Measurements from ENCODE around the gene LRRC56. TPM values are rescaled to one million over a fixed set of nuclear protein-coding genes. Genes with fewer than 3 reads are reported as not detected.
A peak's percentile ranks its signal among the peaks of the same experiment; 100 is the strongest.

The LRRC56 gene
- total and polyA plus RNA-seq, 2 experiments from 2014 or later = 0.86 to 1.3 TPM

DNA sequence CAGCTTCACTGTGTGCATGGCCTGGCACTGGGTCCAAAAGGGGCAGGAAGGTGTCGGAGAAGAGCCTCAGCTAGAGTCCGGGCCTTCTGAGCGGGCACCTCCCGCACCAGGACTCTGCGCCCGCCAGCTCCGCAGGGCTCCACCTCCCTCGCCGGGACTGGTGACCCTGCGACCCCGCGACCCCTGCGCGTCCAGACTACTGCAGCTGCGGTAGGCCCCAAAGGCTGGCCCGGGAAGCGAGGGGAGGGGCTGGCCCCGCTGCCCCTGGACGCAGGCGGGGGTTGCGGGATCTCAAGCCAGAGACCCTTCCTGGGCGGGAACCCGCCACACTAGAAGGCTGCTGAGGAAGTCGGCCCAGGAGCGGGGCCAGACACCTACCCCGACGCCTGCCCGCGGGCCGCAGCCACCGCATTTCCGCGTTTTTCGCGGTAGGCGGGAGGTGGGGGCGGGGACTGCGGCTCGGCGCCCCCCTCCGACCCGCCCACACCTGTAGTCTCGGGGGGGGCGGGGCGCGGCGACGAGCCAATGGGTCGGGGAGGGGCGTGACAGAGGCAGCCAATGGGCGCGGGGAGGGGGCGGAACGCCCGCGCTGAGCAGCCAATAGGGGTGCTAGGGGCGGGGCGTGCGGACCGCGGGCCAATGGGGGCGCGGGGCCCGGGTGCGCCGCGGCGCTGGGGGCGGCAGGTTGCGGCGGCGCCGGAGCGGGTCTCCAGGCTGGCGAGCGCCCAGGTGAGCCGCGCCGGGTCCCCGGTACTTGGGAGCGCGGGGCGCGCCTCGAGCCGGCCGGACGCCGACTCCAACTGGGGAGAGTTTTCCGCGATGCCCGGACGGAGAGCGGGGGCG, 23.2 kb downstream of the LRRC56 start, which contains the start of the genes LMNTD2 and RASSF7:
Gene LMNTD2, minus strand, starts transcription at position 434 of the 843 bp plus-strand sequence. Its CDS starts 22 bp downstream, at position 412.
Gene RASSF7, plus strand, starts transcription at position 666 of the 843 bp plus-strand sequence. CDS start 799 bp downstream, outside the sequence.
- Histone ChIP-seq H3K27me3 (replicated peaks; ENCODE audit: insufficient read depth) (peaks cover 12% of the 10 kb centered on the region; the same call in 1 of the 2 replicates), H2AFZ (peak within 1 kb of the TSS; percentile 81), H3K4me3 (peak within 1 kb of the TSS; percentile 79), H3K4me2 (ENCODE audit: unreplicated experiment) (peak within 1 kb of the TSS; percentile 77), H3K9ac (peak within 1 kb of the TSS; percentile 52), H3K9me3 (ENCODE audit: low read depth) (no peaks in the 10 kb centered on the region), H3K27ac (no peak within 1 kb of the TSS), H3K4me1 (ENCODE audit: insufficient read depth) (no peaks in the 10 kb centered on the region), H3K36me3 (ENCODE audit: low read depth) (no peaks in the 10 kb centered on the region), H3K79me2 (ENCODE audit: insufficient read depth) (no peaks in the 10 kb centered on the region), H3K9me2 (ENCODE audit: insufficient read depth) (no peaks in the 10 kb centered on the region), H4K20me1 (ENCODE audit: insufficient read depth) (no peaks in the 10 kb centered on the region), H3F3A (ENCODE audit: insufficient read depth) (no peaks in the 10 kb centered on the region)
- TF ChIP-seq EZH2 (IDR thresholded peaks at IDR 0.05; ENCODE audit: insufficient read depth, poor library complexity, severe bottlenecking) (no peak), EZH2phosphoT487 (IDR thresholded peaks at IDR 0.05; ENCODE audit: insufficient read depth, low read depth) (no peak)
- 3 to 6% methylated on average over 31 to 65 of the region's 95 CpGs for WGBS, 2 experiments (ENCODE audit: low coverage in 1 of 2, low lambda C conversion rate in 2 of 2, missing lambda C conversion rate in 2 of 2)
- peak; percentile 89 for DNase-seq
- in situ Hi-C loops (cut with MboI) = no loop called here

DNA sequence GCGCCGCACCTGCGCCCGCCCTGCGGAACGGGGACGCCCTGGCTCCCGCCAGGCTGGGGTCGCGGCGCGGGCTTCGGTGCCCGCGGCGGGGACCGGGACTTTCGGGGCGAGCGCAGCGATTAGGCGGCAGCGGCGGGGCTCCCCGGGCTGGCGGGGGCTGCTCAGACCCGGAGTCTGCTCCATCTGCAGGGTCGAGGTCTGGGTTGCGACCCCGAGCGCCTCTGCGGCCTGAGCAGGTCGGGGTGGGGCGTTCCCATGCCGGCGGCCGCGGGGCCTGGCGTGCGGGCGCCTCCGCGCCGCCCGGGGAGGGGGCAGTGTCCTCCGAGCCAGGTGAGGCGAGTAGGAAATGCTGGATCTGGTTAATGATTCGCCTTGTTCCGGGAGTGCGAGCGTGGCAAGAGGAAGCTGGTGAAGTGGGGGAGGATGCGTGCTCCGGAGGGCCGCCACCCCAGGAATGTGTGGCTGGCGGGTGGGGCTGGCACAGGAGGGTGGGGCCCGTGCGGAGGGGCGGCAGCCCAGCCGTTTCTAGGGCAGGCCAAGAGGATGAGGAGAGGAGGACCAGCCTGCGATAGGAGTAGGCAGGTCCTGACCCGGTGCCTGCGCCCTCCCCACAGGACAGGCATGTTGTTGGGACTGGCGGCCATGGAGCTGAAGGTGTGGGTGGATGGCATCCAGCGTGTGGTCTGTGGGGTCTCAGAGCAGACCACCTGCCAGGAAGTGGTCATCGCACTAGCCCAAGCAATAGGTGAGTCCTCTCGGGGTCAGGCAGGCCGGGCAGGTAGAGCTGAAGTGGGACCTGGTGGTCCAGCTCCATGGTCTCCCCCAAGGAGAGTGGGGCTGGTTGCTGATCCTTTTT, 24.0 kb downstream of the LRRC56 start:
- in situ Hi-C loops (cut with MboI) = no loop called here
- Histone ChIP-seq H3K36me3 (ENCODE audit: low read depth) (peaks cover under 1% of the 10 kb centered on the region; the same call in 1 of the 2 replicates), H3K4me2 (ENCODE audit: unreplicated experiment) (peak overlapping the region; percentile 77), H2AFZ (peak overlapping the region; percentile 81), H3K9me3 (ENCODE audit: low read depth) (no peaks in the 10 kb centered on the region), H3K27me3 (replicated peaks; ENCODE audit: insufficient read depth) (peaks cover 9% of the 10 kb centered on the region; the same call in 1 of the 2 replicates), H3K9ac (peak overlapping the region; percentile 52), H3F3A (ENCODE audit: insufficient read depth) (no peaks in the 10 kb centered on the region), H4K20me1 (ENCODE audit: insufficient read depth) (no peaks in the 10 kb centered on the region), H3K79me2 (ENCODE audit: insufficient read depth) (peaks cover 7% of the 10 kb centered on the region), H3K4me1 (ENCODE audit: insufficient read depth) (peaks cover 1% of the 10 kb centered on the region; the same call in 1 of the 2 replicates), H3K4me3 (peak overlapping the region; percentile 79), H3K27ac (no peak overlapping the region), H3K9me2 (ENCODE audit: insufficient read depth) (no peaks in the 10 kb centered on the region)
- TF ChIP-seq EZH2phosphoT487 (IDR thresholded peaks at IDR 0.05; ENCODE audit: insufficient read depth, low read depth) (no peak), EZH2 (IDR thresholded peaks at IDR 0.05; ENCODE audit: insufficient read depth, poor library complexity, severe bottlenecking) (no peak)
- 15 to 18% methylated on average over 35 to 44 of the region's 67 CpGs for WGBS, 2 experiments (ENCODE audit: low coverage in 1 of 2, low lambda C conversion rate in 2 of 2, missing lambda C conversion rate in 2 of 2)
- peak; percentile 53 for DNase-seq

DNA sequence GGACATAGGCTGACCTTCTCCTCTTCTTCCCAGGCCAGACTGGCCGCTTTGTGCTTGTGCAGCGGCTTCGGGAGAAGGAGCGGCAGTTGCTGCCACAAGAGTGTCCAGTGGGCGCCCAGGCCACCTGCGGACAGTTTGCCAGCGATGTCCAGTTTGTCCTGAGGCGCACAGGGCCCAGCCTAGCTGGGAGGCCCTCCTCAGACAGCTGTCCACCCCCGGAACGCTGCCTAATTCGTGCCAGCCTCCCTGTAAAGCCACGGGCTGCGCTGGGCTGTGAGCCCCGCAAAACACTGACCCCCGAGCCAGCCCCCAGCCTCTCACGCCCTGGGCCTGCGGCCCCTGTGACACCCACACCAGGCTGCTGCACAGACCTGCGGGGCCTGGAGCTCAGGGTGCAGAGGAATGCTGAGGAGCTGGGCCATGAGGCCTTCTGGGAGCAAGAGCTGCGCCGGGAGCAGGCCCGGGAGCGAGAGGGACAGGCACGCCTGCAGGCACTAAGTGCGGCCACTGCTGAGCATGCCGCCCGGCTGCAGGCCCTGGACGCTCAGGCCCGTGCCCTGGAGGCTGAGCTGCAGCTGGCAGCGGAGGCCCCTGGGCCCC, 24.8 kb downstream of the LRRC56 start:
- Histone ChIP-seq H3K79me2 (ENCODE audit: insufficient read depth) (peaks cover 14% of the 10 kb centered on the region), H2AFZ (no peak overlapping the region), H3K4me2 (ENCODE audit: unreplicated experiment) (no peak overlapping the region), H3F3A (ENCODE audit: insufficient read depth) (no peaks in the 10 kb centered on the region), H3K4me3 (0 out of 2 replicates have a peak overlapping the region, but pooled peaks have one; percentile 79), H3K9ac (no peak overlapping the region), H3K4me1 (ENCODE audit: insufficient read depth) (peaks cover 9% of the 10 kb centered on the region; the same call in 1 of the 2 replicates), H3K9me2 (ENCODE audit: insufficient read depth) (no peaks in the 10 kb centered on the region), H4K20me1 (ENCODE audit: insufficient read depth) (no peaks in the 10 kb centered on the region), H3K36me3 (ENCODE audit: low read depth) (peaks cover 8% of the 10 kb centered on the region), H3K9me3 (ENCODE audit: low read depth) (no peaks in the 10 kb centered on the region), H3K27me3 (replicated peaks; ENCODE audit: insufficient read depth) (0 out of 2 replicates have a peak, but pooled peaks cover under 1% of the 10 kb centered on the region), H3K27ac (no peak overlapping the region)
- no peak for TF ChIP-seq EZH2 (IDR thresholded peaks at IDR 0.05; ENCODE audit: insufficient read depth, poor library complexity, severe bottlenecking)
- no peak for TF ChIP-seq EZH2phosphoT487 (IDR thresholded peaks at IDR 0.05; ENCODE audit: insufficient read depth, low read depth)
- in situ Hi-C loops (cut with MboI) = no loop called here
- DNase-seq = no peak
- 85 to 87% methylated on average over 27 to 28 of the region's 29 CpGs for WGBS, 2 experiments (ENCODE audit: low coverage in 1 of 2, low lambda C conversion rate in 2 of 2, missing lambda C conversion rate in 2 of 2)
